H1 (cell line): ENCODE results near the gene CRYGS. TPM values are rescaled to one million over a fixed set of nuclear protein-coding genes. Genes with fewer than 3 reads are reported as not detected.

Experiments
- CEBPB ChIP-seq: IDR thresholded peaks from 2 replicates; pipeline ENCODE4 v1.6.1; 2012; ENCODE audit warnings: low read depth, low read length
- GTF2F1 ChIP-seq: IDR thresholded peaks from 2 replicates; pipeline ENCODE4 v1.6.1; 2012; ENCODE audit warnings: low read depth, low read length, improper control_type of control experiment, borderline replicate concordance
- HDAC6 ChIP-seq: IDR thresholded peaks from one replicate; pipeline ENCODE4 v1.7.1; 2012; ENCODE audit warnings: low read depth, mild to moderate bottlenecking, inconsistent platforms, low read length, moderate library complexity
- JUN ChIP-seq: IDR thresholded peaks from 2 replicates; pipeline ENCODE4 v1.6.1; 2011; ENCODE audit warnings: low read depth, mild to moderate bottlenecking, improper control_type of control experiment, low read length
- NRF1 ChIP-seq: IDR thresholded peaks from 2 replicates; pipeline ENCODE4 v1.6.1; 2011; ENCODE audit warnings: mild to moderate bottlenecking, low read depth, low read length, improper control_type of control experiment
- TAF7 ChIP-seq: optimal IDR thresholded peaks from 2 replicates; pipeline ENCODE3; 2011; ENCODE audit warnings: low read depth, mild to moderate bottlenecking, inconsistent platforms, low read length, moderate library complexity, borderline replicate concordance
- polyA plus RNA-seq, 7 experiments: library from polyadenylated mRNA; depleted of rRNA in 3 of 7; stranded (reverse) in 5 of 7; unstranded in 2 of 7; fragments of >200 nt in 5 of 7; fragments of 200-250 nt in 2 of 7; gene quantifications; 1 replicate in 5 of 7; 2 replicates in 1 of 7; 4 replicates in 1 of 7; pipeline versions ENCODE4 v1.2.1 to v1.2.3, GENCODE V29; 2011 to 2013; ENCODE audit warnings: missing spikeins in 2 of 7, mixed read lengths in 2 of 7
- total RNA-seq: library from RNA; stranded (reverse); fragmentation: NEBNext Ultra II Directional; extraction: Animal tissue kit (Norgen Biotek cat#: 25700); gene quantifications from 2 replicates; pipeline ENCODE4 v1.2.1, GENCODE V29; 2021
- TF ChIP-seq, protein P1 (sequence below): fragments of 300-600 bp; sonication (generic); IDR thresholded peaks from 2 replicates; pipeline ENCODE4 v1.7.1; 2012; ENCODE audit warnings: low read length, moderate library complexity, mild to moderate bottlenecking, inconsistent platforms; ENCODE audit not compliant: insufficient replicate concordance
- TF ChIP-seq, protein P2 (sequence below): IDR thresholded peaks from 2 replicates; pipeline ENCODE4 v1.6.1; 2011; ENCODE audit warnings: low read depth, mild to moderate bottlenecking, low read length; ENCODE audit not compliant: insufficient read depth
- TF ChIP-seq, protein P3 (sequence below): IDR thresholded peaks from 2 replicates; pipeline ENCODE4 v1.6.1; 2012; ENCODE audit warnings: low read length, inconsistent platforms

Gene CRYGS
- total and polyA plus RNA-seq, 2 of the 8 experiments (the other 6 are each of a cell fraction or from before 2014, with no cell fraction given): 1.5 to 1.8 TPM

DNA sequence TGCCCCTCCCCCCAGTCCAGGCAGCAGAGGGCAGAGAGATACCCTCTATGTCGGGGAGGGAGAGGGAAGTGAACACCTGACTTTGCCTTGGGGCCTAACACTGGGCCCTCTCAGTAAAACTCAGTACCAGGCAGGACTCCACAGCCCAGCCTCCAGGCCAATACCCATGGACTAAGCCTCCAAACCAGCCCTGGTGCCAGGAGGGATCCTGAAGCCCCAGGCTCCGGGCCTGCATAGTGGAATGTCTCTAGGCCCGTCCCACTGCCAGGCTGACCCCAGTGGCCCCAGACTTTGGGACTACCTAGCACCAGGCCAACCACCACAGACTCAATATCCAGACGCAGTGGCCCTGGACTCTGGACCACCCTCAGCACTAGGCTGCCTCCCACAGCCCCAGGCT lies 46.6 kb downstream of the CRYGS start (continued):
- TF ChIP-seq, protein P1, sequence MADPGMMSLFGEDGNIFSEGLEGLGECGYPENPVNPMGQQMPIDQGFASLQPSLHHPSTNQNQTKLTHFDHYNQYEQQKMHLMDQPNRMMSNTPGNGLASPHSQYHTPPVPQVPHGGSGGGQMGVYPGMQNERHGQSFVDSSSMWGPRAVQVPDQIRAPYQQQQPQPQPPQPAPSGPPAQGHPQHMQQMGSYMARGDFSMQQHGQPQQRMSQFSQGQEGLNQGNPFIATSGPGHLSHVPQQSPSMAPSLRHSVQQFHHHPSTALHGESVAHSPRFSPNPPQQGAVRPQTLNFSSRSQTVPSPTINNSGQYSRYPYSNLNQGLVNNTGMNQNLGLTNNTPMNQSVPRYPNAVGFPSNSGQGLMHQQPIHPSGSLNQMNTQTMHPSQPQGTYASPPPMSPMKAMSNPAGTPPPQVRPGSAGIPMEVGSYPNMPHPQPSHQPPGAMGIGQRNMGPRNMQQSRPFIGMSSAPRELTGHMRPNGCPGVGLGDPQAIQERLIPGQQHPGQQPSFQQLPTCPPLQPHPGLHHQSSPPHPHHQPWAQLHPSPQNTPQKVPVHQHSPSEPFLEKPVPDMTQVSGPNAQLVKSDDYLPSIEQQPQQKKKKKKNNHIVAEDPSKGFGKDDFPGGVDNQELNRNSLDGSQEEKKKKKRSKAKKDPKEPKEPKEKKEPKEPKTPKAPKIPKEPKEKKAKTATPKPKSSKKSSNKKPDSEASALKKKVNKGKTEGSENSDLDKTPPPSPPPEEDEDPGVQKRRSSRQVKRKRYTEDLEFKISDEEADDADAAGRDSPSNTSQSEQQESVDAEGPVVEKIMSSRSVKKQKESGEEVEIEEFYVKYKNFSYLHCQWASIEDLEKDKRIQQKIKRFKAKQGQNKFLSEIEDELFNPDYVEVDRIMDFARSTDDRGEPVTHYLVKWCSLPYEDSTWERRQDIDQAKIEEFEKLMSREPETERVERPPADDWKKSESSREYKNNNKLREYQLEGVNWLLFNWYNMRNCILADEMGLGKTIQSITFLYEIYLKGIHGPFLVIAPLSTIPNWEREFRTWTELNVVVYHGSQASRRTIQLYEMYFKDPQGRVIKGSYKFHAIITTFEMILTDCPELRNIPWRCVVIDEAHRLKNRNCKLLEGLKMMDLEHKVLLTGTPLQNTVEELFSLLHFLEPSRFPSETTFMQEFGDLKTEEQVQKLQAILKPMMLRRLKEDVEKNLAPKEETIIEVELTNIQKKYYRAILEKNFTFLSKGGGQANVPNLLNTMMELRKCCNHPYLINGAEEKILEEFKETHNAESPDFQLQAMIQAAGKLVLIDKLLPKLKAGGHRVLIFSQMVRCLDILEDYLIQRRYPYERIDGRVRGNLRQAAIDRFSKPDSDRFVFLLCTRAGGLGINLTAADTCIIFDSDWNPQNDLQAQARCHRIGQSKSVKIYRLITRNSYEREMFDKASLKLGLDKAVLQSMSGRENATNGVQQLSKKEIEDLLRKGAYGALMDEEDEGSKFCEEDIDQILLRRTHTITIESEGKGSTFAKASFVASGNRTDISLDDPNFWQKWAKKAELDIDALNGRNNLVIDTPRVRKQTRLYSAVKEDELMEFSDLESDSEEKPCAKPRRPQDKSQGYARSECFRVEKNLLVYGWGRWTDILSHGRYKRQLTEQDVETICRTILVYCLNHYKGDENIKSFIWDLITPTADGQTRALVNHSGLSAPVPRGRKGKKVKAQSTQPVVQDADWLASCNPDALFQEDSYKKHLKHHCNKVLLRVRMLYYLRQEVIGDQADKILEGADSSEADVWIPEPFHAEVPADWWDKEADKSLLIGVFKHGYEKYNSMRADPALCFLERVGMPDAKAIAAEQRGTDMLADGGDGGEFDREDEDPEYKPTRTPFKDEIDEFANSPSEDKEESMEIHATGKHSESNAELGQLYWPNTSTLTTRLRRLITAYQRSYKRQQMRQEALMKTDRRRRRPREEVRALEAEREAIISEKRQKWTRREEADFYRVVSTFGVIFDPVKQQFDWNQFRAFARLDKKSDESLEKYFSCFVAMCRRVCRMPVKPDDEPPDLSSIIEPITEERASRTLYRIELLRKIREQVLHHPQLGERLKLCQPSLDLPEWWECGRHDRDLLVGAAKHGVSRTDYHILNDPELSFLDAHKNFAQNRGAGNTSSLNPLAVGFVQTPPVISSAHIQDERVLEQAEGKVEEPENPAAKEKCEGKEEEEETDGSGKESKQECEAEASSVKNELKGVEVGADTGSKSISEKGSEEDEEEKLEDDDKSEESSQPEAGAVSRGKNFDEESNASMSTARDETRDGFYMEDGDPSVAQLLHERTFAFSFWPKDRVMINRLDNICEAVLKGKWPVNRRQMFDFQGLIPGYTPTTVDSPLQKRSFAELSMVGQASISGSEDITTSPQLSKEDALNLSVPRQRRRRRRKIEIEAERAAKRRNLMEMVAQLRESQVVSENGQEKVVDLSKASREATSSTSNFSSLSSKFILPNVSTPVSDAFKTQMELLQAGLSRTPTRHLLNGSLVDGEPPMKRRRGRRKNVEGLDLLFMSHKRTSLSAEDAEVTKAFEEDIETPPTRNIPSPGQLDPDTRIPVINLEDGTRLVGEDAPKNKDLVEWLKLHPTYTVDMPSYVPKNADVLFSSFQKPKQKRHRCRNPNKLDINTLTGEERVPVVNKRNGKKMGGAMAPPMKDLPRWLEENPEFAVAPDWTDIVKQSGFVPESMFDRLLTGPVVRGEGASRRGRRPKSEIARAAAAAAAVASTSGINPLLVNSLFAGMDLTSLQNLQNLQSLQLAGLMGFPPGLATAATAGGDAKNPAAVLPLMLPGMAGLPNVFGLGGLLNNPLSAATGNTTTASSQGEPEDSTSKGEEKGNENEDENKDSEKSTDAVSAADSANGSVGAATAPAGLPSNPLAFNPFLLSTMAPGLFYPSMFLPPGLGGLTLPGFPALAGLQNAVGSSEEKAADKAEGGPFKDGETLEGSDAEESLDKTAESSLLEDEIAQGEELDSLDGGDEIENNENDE: no peak
- TF ChIP-seq CEBPB: no peak
- TF ChIP-seq, protein P2, sequence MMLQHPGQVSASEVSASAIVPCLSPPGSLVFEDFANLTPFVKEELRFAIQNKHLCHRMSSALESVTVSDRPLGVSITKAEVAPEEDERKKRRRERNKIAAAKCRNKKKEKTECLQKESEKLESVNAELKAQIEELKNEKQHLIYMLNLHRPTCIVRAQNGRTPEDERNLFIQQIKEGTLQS: no peak
- no peak for TF ChIP-seq HDAC6
- TF ChIP-seq GTF2F1: no peak
- TF ChIP-seq NRF1: no peak
- TF ChIP-seq TAF7: no peak
- no peak for TF ChIP-seq JUN
- TF ChIP-seq, protein P3, sequence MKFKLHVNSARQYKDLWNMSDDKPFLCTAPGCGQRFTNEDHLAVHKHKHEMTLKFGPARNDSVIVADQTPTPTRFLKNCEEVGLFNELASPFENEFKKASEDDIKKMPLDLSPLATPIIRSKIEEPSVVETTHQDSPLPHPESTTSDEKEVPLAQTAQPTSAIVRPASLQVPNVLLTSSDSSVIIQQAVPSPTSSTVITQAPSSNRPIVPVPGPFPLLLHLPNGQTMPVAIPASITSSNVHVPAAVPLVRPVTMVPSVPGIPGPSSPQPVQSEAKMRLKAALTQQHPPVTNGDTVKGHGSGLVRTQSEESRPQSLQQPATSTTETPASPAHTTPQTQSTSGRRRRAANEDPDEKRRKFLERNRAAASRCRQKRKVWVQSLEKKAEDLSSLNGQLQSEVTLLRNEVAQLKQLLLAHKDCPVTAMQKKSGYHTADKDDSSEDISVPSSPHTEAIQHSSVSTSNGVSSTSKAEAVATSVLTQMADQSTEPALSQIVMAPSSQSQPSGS: no peak
